K562 (cell line): ENCODE results near the gene PGGHG. TPM values are rescaled to one million over a fixed set of nuclear protein-coding genes. Genes with fewer than 3 reads are reported as not detected.

ENCODE experiments used
- ATAC-seq: fragments of 200-7000 bp; cut with Tn5 transposase; 3 replicates; pipeline ENCODE4 v1.9.1; 2020; ENCODE audit warnings: moderate library complexity
- BruUV-seq: library from RNA; stranded (reverse); fragments of 400-500 nt; replicated peaks from 2 replicates; lab custom pipeline; 2021; lab: Mats Ljungman, UMichigan
- CTCF ChIA-PET: fragments of 300-600 bp; formaldehyde crosslinking; extraction: SDS; loops from one replicate; lab custom pipeline; 2021; ENCODE audit warnings: low intra/inter-chr PET ratio; lab: Yijun Ruan, JAX
- POLR2A ChIA-PET: fragments of 300-600, 350-650 bp; sonication (Branson Sonifier 250); formaldehyde crosslinking; extraction: SDS; loops from one replicate; lab custom pipeline; 2021; ENCODE audit warnings: antibody characterized with exemption, inconsistent platforms; lab: Yijun Ruan, JAX
- DNase-seq, 4 experiments: peaks; one replicate each; pipeline versions ENCODE4 v3.0.0 to v3.0.0-alpha.2; 2011 to 2018; ENCODE audit warnings: low spot score in 3 of 4, mixed read lengths in 3 of 4; ENCODE audit errors: extremely low read depth in 1 of 4
- FAIRE-seq: peaks from 2 replicates; lab custom pipeline; 2011; peaks lifted over from hg19 to GRCh38; lab: Jason Lieb, UNC
- H2AFZ ChIP-seq: 2 replicates; pipeline ENCODE4 v1.6.0; 2011; ENCODE audit warnings: low read depth, low read length, control low read depth, inconsistent platforms
- H3K27ac ChIP-seq: fragments of 200-600 bp; 3 replicates; pipeline ENCODE4 v1.8.0; 2011; ENCODE audit warnings: low read depth, mild to moderate bottlenecking, control low read depth, inconsistent platforms, low read length, moderate library complexity, mixed read lengths; ENCODE audit errors: extremely low read depth
- H3K27me3 ChIP-seq, 2 experiments: fragments of 300-600 bp in 1 of 2; 2 replicates in 1 of 2; 3 replicates in 1 of 2; pipeline versions ENCODE4 v1.6.0 to v1.8.0; 2011; ENCODE audit warnings: inconsistent platforms in 2 of 2, low read length in 2 of 2, mild to moderate bottlenecking in 1 of 2, mixed read lengths in 1 of 2, moderate library complexity in 1 of 2; ENCODE audit not compliant: control insufficient read depth in 2 of 2, insufficient read depth in 2 of 2
- H3K36me3 ChIP-seq: fragments of 300-600 bp; 3 replicates; pipeline ENCODE4 v1.8.0; 2011; ENCODE audit warnings: mild to moderate bottlenecking, low read length, inconsistent platforms; ENCODE audit not compliant: control insufficient read depth, insufficient read depth
- H3K4me1 ChIP-seq, 2 experiments: fragments of 200-600 bp in 1 of 2; replicated peaks in 1 of 2; 2 replicates in 1 of 2; 3 replicates in 1 of 2; pipeline versions ENCODE4 v1.5.1 to v1.8.0; 2011; ENCODE audit warnings: inconsistent platforms in 2 of 2, low read length in 2 of 2, mild to moderate bottlenecking in 1 of 2, mixed read lengths in 1 of 2, moderate library complexity in 1 of 2; ENCODE audit not compliant: control insufficient read depth in 2 of 2, insufficient read depth in 2 of 2
- H3K4me2 ChIP-seq: 2 replicates; pipeline ENCODE4 v1.6.1; 2011; ENCODE audit warnings: low read length, control low read depth, inconsistent platforms, mixed read lengths; ENCODE audit not compliant: insufficient read depth
- H3K4me3 ChIP-seq: fragments of 200-600 bp; sonication (generic), shearing (Covaris generic); 2 replicates; pipeline ENCODE4 v1.5.1; 2016; ENCODE audit warnings: control low read depth, inconsistent platforms
- H3K79me2 ChIP-seq: fragments of 200-600 bp; 3 replicates; pipeline ENCODE4 v1.8.0; 2011; ENCODE audit warnings: low read length, inconsistent platforms; ENCODE audit not compliant: control insufficient read depth, insufficient read depth
- H3K9ac ChIP-seq, 2 experiments: 2 replicates each; pipeline versions ENCODE4 v1.6.0 to v1.6.1; 2011; ENCODE audit warnings: low read depth in 2 of 2, low read length in 2 of 2, control low read depth in 1 of 2, inconsistent platforms in 1 of 2, mild to moderate bottlenecking in 1 of 2, mixed read lengths in 1 of 2; ENCODE audit not compliant: insufficient read depth in 1 of 2
- H3K9me1 ChIP-seq: one replicate; pipeline ENCODE4 v1.6.0; 2011; ENCODE audit warnings: inconsistent platforms, mild to moderate bottlenecking, low read length, moderate library complexity; ENCODE audit not compliant: control insufficient read depth, insufficient read depth
- H3K9me3 ChIP-seq: replicated peaks from 2 replicates; pipeline ENCODE4 v1.5.1; 2011; ENCODE audit warnings: low read depth, low read length, inconsistent platforms; ENCODE audit not compliant: control insufficient read depth, insufficient read depth
- H4K20me1 ChIP-seq: replicated peaks from 2 replicates; pipeline ENCODE4 v1.6.1; 2011; ENCODE audit warnings: low read length, inconsistent platforms, mixed read lengths; ENCODE audit not compliant: control insufficient read depth, insufficient read depth
- NCOA4 ChIP-seq: fragments of 450-650 bp; IDR thresholded peaks from 2 replicates; pipeline ENCODE4 v1.6.1; 2018; ENCODE audit warnings: mild to moderate bottlenecking; ENCODE audit not compliant: partially characterized antibody
- POLR2G ChIP-seq: fragments of 200-400 bp; formaldehyde crosslinking; IDR thresholded peaks from 2 replicates; pipeline ENCODE4 v1.6.1; 2017; ENCODE audit warnings: low read depth, mild to moderate bottlenecking, antibody characterized with exemption, low read length, moderate library complexity
- RBFOX2 ChIP-seq: fragments of 200-400 bp; formaldehyde crosslinking; IDR thresholded peaks from 2 replicates; pipeline ENCODE4 v1.6.1; 2017; ENCODE audit warnings: low read depth, mild to moderate bottlenecking, low read length, moderate library complexity
- TAF7 ChIP-seq: fragments of 450-650 bp; IDR thresholded peaks from 2 replicates; pipeline ENCODE4 v1.6.1; 2016; ENCODE audit warnings: missing genetic modification characterization, missing compliant biosample characterization
- whole genome bisulfite sequencing: fragments of 100-300 bp; shearing (Covaris generic); methylation state at CpG from one replicate; pipeline ENCODE4 v1.1.6; 2016; ENCODE audit warnings: low coverage, mixed read lengths; ENCODE audit not compliant: insufficient coverage; ENCODE audit errors: missing lambda C conversion rate; 5-methylcytosine and 5-hydroxymethylcytosine counted together
- in situ Hi-C: fragments of 300-500 bp; cut with MboI; formaldehyde crosslinking; loops from 4 replicates; pipeline ENCODE4 v1.15.0; 2018; ENCODE audit warnings: inconsistent platforms, mixed read lengths
- intact Hi-C: fragments of 100-400 bp; cut with micrococcal nuclease; formaldehyde crosslinking; loops from 2 replicates; pipeline ENCODE4 v1.14.2; 2022
- polyA plus RNA-seq, 8 experiments: library from polyadenylated mRNA; depleted of rRNA in 4 of 8; stranded (reverse) in 5 of 8; unstranded in 3 of 8; fragments of >200 nt; fragmentation: Nextera tagmentation in 2 of 8; fragmentation: Illumina TruSeq in 1 of 8; extraction: Ambion mirVana in 2 of 8; extraction: Trizol in 1 of 8; gene quantifications; 2 replicates each; pipeline versions ENCODE4 v1.2.1 to v1.2.3, GENCODE V29; 2011 to 2014; ENCODE audit warnings: inconsistent platforms in 1 of 8, missing spikeins in 1 of 8
- total RNA-seq, 7 experiments: library from RNA; depleted of rRNA in 6 of 7; stranded (reverse); fragments of >200 nt in 6 of 7; fragmentation: Illumina TruSeq in 2 of 7; extraction: Trizol in 2 of 7; gene quantifications; 2 replicates each; pipeline versions ENCODE4 v1.2.1 to v1.2.3, GENCODE V29; 2011 to 2021; ENCODE audit warnings: low replicate concordance in 1 of 7
- TF ChIP-seq, protein P1 (sequence below): fragments of 250-450 bp; sonication (Bioruptor Pico); IDR thresholded peaks from 2 replicates; pipeline ENCODE4 v1.9.0; 2021; ENCODE audit warnings: mild to moderate bottlenecking
- TF ChIP-seq, protein P2 (sequence below): fragments of 450-650 bp; IDR thresholded peaks from 2 replicates; pipeline ENCODE4 v1.6.1; 2017; ENCODE audit warnings: antibody characterized with exemption, mild to moderate bottlenecking

Gene PGGHG
- total and polyA plus RNA-seq, 9 of the 15 experiments (the other 6 are each of a cell fraction or from before 2014, with no cell fraction given) = 0.38 to 85.1 (median 18.1) TPM

DNA sequence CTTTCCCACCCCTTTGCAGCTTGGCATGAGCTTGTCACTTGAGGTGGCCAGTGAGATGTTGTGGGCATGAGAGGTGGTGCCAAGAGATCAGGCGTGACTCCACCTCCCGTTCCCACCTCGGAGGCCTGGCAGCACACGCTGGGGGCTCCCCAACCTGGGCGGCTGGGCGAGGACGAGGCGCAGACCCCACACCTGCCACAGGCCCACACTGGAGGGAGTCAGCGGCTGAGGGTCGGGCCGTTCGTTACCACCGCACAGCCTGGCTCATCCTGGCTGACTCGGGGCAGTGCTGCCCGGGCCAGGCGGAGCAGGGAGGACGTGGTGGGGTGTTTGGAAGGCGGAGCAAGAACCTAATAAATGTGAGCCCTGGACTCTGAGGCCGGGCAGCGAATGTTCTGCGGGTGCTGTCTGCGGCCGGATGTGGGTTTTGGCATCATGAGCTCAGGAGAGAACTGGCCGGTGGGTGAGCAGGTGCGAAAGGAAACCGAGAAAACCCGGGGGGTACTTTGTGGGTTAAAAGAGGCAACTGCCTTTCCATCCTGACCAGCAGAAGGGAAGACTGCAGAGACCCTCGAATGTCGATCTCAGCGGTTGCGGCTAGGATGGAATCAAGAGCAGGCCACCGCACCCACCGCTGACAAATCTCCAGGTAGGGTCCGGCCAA lies 41.9 kb downstream of the PGGHG start:
- peaks cover 27% of the 10 kb centered on the region for H3K79me2 ChIP-seq
- no peaks in the 10 kb centered on the region for H3K27me3 ChIP-seq
- TF ChIP-seq, protein P1, sequence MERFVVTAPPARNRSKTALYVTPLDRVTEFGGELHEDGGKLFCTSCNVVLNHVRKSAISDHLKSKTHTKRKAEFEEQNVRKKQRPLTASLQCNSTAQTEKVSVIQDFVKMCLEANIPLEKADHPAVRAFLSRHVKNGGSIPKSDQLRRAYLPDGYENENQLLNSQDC (CRISPR knock-in tag) = no peak
- TF ChIP-seq NCOA4 = no peak
- TF ChIP-seq RBFOX2 = peak; percentile 47
- TF ChIP-seq TAF7 (tag) = no peak
- peak; percentile 47 for TF ChIP-seq POLR2G
- TF ChIP-seq, protein P2, sequence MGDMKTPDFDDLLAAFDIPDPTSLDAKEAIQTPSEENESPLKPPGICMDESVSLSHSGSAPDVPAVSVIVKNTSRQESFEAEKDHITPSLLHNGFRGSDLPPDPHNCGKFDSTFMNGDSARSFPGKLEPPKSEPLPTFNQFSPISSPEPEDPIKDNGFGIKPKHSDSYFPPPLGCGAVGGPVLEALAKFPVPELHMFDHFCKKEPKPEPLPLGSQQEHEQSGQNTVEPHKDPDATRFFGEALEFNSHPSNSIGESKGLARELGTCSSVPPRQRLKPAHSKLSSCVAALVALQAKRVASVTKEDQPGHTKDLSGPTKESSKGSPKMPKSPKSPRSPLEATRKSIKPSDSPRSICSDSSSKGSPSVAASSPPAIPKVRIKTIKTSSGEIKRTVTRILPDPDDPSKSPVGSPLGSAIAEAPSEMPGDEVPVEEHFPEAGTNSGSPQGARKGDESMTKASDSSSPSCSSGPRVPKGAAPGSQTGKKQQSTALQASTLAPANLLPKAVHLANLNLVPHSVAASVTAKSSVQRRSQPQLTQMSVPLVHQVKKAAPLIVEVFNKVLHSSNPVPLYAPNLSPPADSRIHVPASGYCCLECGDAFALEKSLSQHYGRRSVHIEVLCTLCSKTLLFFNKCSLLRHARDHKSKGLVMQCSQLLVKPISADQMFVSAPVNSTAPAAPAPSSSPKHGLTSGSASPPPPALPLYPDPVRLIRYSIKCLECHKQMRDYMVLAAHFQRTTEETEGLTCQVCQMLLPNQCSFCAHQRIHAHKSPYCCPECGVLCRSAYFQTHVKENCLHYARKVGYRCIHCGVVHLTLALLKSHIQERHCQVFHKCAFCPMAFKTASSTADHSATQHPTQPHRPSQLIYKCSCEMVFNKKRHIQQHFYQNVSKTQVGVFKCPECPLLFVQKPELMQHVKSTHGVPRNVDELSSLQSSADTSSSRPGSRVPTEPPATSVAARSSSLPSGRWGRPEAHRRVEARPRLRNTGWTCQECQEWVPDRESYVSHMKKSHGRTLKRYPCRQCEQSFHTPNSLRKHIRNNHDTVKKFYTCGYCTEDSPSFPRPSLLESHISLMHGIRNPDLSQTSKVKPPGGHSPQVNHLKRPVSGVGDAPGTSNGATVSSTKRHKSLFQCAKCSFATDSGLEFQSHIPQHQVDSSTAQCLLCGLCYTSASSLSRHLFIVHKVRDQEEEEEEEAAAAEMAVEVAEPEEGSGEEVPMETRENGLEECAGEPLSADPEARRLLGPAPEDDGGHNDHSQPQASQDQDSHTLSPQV = 0 out of 2 replicates have a peak, but pooled peaks have one; percentile 3
- no peaks in the 10 kb centered on the region for H3K36me3 ChIP-seq
- peak overlapping the region; percentile 79 for H3K27ac ChIP-seq
- H3K9me3 ChIP-seq = peaks cover 7% of the 10 kb centered on the region; the same call in 1 of the 2 replicates
- DNase-seq = no peak
- 94% methylated on average over 27 of the region's 34 CpGs for WGBS
- FAIRE-seq = no peak
- peak overlapping the region in 1 of 2 experiments; percentile 77; a peak in 2 of 4 replicates for H3K9ac ChIP-seq
- ChIA-PET POLR2A (interaction anchor here (0.6 to 3.1 kb wide), 5 partner anchors 9 to 238 kb away, joined by 3 to 21 read pairs (median 3); no protein-coding TSS in a partner anchor), CTCF (no interaction called here)
- H3K4me2 ChIP-seq = no peak overlapping the region; the same call in 1 of the 2 replicates
- intact Hi-C loops (no loop called here), in situ Hi-C loops (no loop called here)
- no peaks in the 10 kb centered on the region for H3K9me1 ChIP-seq
- H2AFZ ChIP-seq = no peak overlapping the region
- BruUV-seq = no TSS peak
- peaks cover 52 to 60% of the 10 kb centered on the region in 2 experiments for H3K4me1 ChIP-seq
- no peaks in the 10 kb centered on the region for H4K20me1 ChIP-seq
- H3K4me3 ChIP-seq = no peak overlapping the region
- no peak for ATAC-seq
